NCI-H2227 (cell line): Measurements from ENCODE around the gene ABCB1.
A peak's percentile ranks its signal among the peaks of the same experiment; 100 is the strongest.
"Not testable (repeated sequence)": the region's sequence is repeated elsewhere in the genome, so short reads cannot be mapped to it uniquely, and the experiment has no call there.

Experiments used
- DNase-seq: peaks from one replicate; lab custom pipeline; 2025; ENCODE audit not compliant: unreplicated experiment; lab: John Stamatoyannopoulos, UW

ABCB1 gene

GRCh38 chr7:87474533-87475358, 125.9 kb downstream of the ABCB1 start:
- DNase-seq: no peak

- no peak for DNase-seq
These were observed 126.7 kb downstream of the ABCB1 start for GRCh38 chr7:87473986-87474385.

GRCh38 chr7:87473192-87473591, 127.5 kb downstream of the ABCB1 start:
- no peak for DNase-seq

GRCh38 chr7:87471473-87471872, 129.2 kb downstream of the ABCB1 start:
- DNase-seq: no peak

GRCh38 chr7:87469204-87469603, 131.5 kb downstream of the ABCB1 start:
- not testable (repeated sequence) for DNase-seq

GRCh38 chr7:87465534-87465880, 135.2 kb downstream of the ABCB1 start:
- not testable (repeated sequence) for DNase-seq

GRCh38 chr7:87464830-87465533, 135.7 kb downstream of the ABCB1 start:
- peak; percentile 26 for DNase-seq

GRCh38 chr7:87463982-87464381, 136.7 kb downstream of the ABCB1 start:
- DNase-seq: no peak

- DNase-seq: not testable (repeated sequence)
These were observed 140.2 kb downstream of the ABCB1 start for GRCh38 chr7:87460444-87460843.

- no peak for DNase-seq
These were observed 140.7 kb downstream of the ABCB1 start for GRCh38 chr7:87459941-87460340.

GRCh38 chr7:87458148-87458547, 142.5 kb downstream of the ABCB1 start:
- no peak for DNase-seq

- no peak for DNase-seq
These were observed 144.4 kb downstream of the ABCB1 start for GRCh38 chr7:87456247-87456646.
